Mesenchymal stem cell (in vitro differentiated cells and primary cell): ENCODE data around the gene SRRM1.
"Not testable (repeated sequence)": the region's sequence is repeated elsewhere in the genome, so short reads cannot be mapped to it uniquely, and the experiment has no call there.

ENCODE experiments used
- DNase-seq: peaks from one replicate; pipeline ENCODE4 v3.0.0-alpha.2; 2013
- H2AFZ ChIP-seq: one replicate; pipeline ENCODE4 v1.6.1; 2013; ENCODE audit warnings: low read depth, mild to moderate bottlenecking, control low read depth, inconsistent platforms, low read length, moderate library complexity
- H2AK5ac ChIP-seq: 2 replicates; pipeline ENCODE4 v1.6.1; 2013; ENCODE audit warnings: low read length, moderate library complexity, mild to moderate bottlenecking, inconsistent platforms; ENCODE audit not compliant: severe bottlenecking
- H2BK120ac ChIP-seq: one replicate; pipeline ENCODE4 v1.6.1; 2013; ENCODE audit warnings: low read depth, mild to moderate bottlenecking, inconsistent platforms, low read length, moderate library complexity
- H2BK12ac ChIP-seq, 2 experiments: one replicate each; pipeline ENCODE4 v1.6.1; 2013; ENCODE audit warnings: inconsistent platforms in 2 of 2, low read length in 2 of 2, mild to moderate bottlenecking in 2 of 2, moderate library complexity in 2 of 2, control low read depth in 1 of 2
- H2BK15ac ChIP-seq: one replicate; pipeline ENCODE4 v1.6.1; 2013; ENCODE audit warnings: mild to moderate bottlenecking, low read depth, inconsistent platforms; ENCODE audit not compliant: poor library complexity, severe bottlenecking
- H2BK5ac ChIP-seq: 2 replicates; pipeline ENCODE4 v1.6.1; 2013; ENCODE audit warnings: low read depth, mild to moderate bottlenecking, low read length, control low read depth, inconsistent platforms; ENCODE audit not compliant: poor library complexity, severe bottlenecking
- H3K14ac ChIP-seq, 2 experiments: one replicate each; pipeline ENCODE4 v1.6.1; 2013; ENCODE audit warnings: inconsistent platforms in 2 of 2, low read length in 2 of 2, control low read depth in 1 of 2, mild to moderate bottlenecking in 1 of 2, moderate library complexity in 1 of 2
- H3K18ac ChIP-seq, 2 experiments: one replicate each; pipeline ENCODE4 v1.6.1; 2013; ENCODE audit warnings: inconsistent platforms in 2 of 2, low read length in 2 of 2, control low read depth in 1 of 2, low read depth in 1 of 2, mild to moderate bottlenecking in 1 of 2
- H3K23ac ChIP-seq, 2 experiments: one replicate each; pipeline ENCODE4 v1.6.1; 2013; ENCODE audit warnings: inconsistent platforms in 2 of 2, low read length in 2 of 2, mild to moderate bottlenecking in 2 of 2, moderate library complexity in 2 of 2, control low read depth in 1 of 2
- H3K27ac ChIP-seq: 2 replicates; pipeline ENCODE4 v1.5.1; 2013; ENCODE audit warnings: mild to moderate bottlenecking, moderate library complexity, low read length, control low read depth, inconsistent platforms; ENCODE audit not compliant: poor library complexity, severe bottlenecking
- H3K27me3 ChIP-seq, 2 experiments: 2 replicates each; pipeline versions ENCODE4 v1.6.1 to v1.7.0; 2013; ENCODE audit warnings: low read length in 2 of 2, mild to moderate bottlenecking in 2 of 2, moderate library complexity in 2 of 2, control low read depth in 1 of 2, inconsistent platforms in 1 of 2; ENCODE audit not compliant: control insufficient read depth in 1 of 2, insufficient read depth in 1 of 2
- H3K36me3 ChIP-seq, 2 experiments: 2 replicates each; pipeline versions ENCODE4 v1.6.1 to v1.7.0; 2013; ENCODE audit warnings: low read length in 2 of 2, control low read depth in 1 of 2, inconsistent platforms in 1 of 2, low read depth in 1 of 2, mild to moderate bottlenecking in 1 of 2; ENCODE audit not compliant: insufficient read depth in 2 of 2, control insufficient read depth in 1 of 2
- H3K4ac ChIP-seq, 2 experiments: one replicate each; pipeline ENCODE4 v1.6.1; 2013; ENCODE audit warnings: inconsistent platforms in 2 of 2, low read length in 2 of 2, mild to moderate bottlenecking in 2 of 2, moderate library complexity in 2 of 2, control low read depth in 1 of 2, low read depth in 1 of 2
- H3K4me1 ChIP-seq: 2 replicates; pipeline ENCODE4 v1.6.1; 2013; ENCODE audit warnings: low read depth, low read length, control low read depth; ENCODE audit not compliant: control insufficient read depth, insufficient read depth
- H3K4me2 ChIP-seq: 2 replicates; pipeline ENCODE4 v1.6.1; 2013; ENCODE audit warnings: low read length, mild to moderate bottlenecking, inconsistent platforms; ENCODE audit not compliant: poor library complexity, severe bottlenecking
- H3K4me3 ChIP-seq, 2 experiments: 2 replicates each; pipeline versions ENCODE4 v1.5.1 to v1.7.0; 2013; ENCODE audit warnings: low read length in 2 of 2, mild to moderate bottlenecking in 2 of 2, control low read depth in 1 of 2, low read depth in 1 of 2; ENCODE audit not compliant: insufficient read depth in 1 of 2
- H3K79me1 ChIP-seq: replicated peaks from 2 replicates; pipeline ENCODE4 v1.6.1; 2013; ENCODE audit warnings: mild to moderate bottlenecking, control low read depth, low read length, inconsistent platforms; ENCODE audit not compliant: poor library complexity, severe bottlenecking
- H3K9ac ChIP-seq: 2 replicates; pipeline ENCODE4 v1.7.0; 2013; ENCODE audit warnings: mild to moderate bottlenecking, low read length, moderate library complexity
- H3K9me3 ChIP-seq: 2 replicates; pipeline ENCODE4 v1.7.0; 2013; ENCODE audit warnings: mild to moderate bottlenecking, low read length; ENCODE audit not compliant: control insufficient read depth
- H4K8ac ChIP-seq: one replicate; pipeline ENCODE4 v1.6.1; 2013; ENCODE audit warnings: inconsistent platforms, mild to moderate bottlenecking, low read length, moderate library complexity
- H4K91ac ChIP-seq: one replicate; pipeline ENCODE4 v1.6.1; 2013; ENCODE audit warnings: mild to moderate bottlenecking, low read length, inconsistent platforms
- WGBS: methylation state at CpG from one replicate; pipeline ENCODE4 v1.1.7; 2013; ENCODE audit warnings: mixed read lengths; 5-methylcytosine and 5-hydroxymethylcytosine counted together

The SRRM1 gene

GRCh38 chr1:24671372-24671771, 28.3 kb downstream of the SRRM1 start:
- not testable (repeated sequence) for H3K23ac ChIP-seq, H3K4me1 ChIP-seq, H2AK5ac ChIP-seq, H3K4me2 ChIP-seq, H4K8ac ChIP-seq, H3K4me3 ChIP-seq, H2BK5ac ChIP-seq, H2BK120ac ChIP-seq, H3K9me3 ChIP-seq, H3K18ac ChIP-seq, H4K91ac ChIP-seq, H3K4ac ChIP-seq, H2BK15ac ChIP-seq, H3K27me3 ChIP-seq, H2BK12ac ChIP-seq, DNase-seq, H3K14ac ChIP-seq, H3K27ac ChIP-seq, H2AFZ ChIP-seq, H3K9ac ChIP-seq
- H3K36me3 ChIP-seq = peaks cover 46 to 87% of the 10 kb centered on the region in 2 experiments
- no CpG with 5 or more reads among the region's 4 CpGs for WGBS
- peaks cover 12% of the 10 kb centered on the region for H3K79me1 ChIP-seq

- H2BK15ac ChIP-seq, H2BK5ac ChIP-seq, H3K14ac ChIP-seq, H3K4me3 ChIP-seq, H3K27ac ChIP-seq, DNase-seq, H3K9me3 ChIP-seq, H2BK12ac ChIP-seq, H4K8ac ChIP-seq, H3K79me1 ChIP-seq, H4K91ac ChIP-seq, H2AFZ ChIP-seq, H3K23ac ChIP-seq, H3K4me1 ChIP-seq, H2AK5ac ChIP-seq, H2BK120ac ChIP-seq, H3K4ac ChIP-seq, H3K27me3 ChIP-seq, H3K4me2 ChIP-seq, H3K18ac ChIP-seq: not testable (repeated sequence)
- Histone ChIP-seq H3K9ac (peak overlapping the region; percentile 56), H3K36me3 (peaks cover 40 to 83% of the 10 kb centered on the region in 2 experiments)
- WGBS = 74% methylated on average over 1 of the region's 1 CpG
Observed at GRCh38 chr1:24672686-24673085, 29.6 kb downstream of the SRRM1 start.

GRCh38 chr1:24673341-24673740, 30.2 kb downstream of the SRRM1 start:
- no peak overlapping the region for H2BK5ac ChIP-seq
- no peaks in the 10 kb centered on the region for H3K4me1 ChIP-seq
- peaks cover 6% of the 10 kb centered on the region for H3K79me1 ChIP-seq
- DNase-seq = no peak
- WGBS = 92% methylated on average over 2 of the region's 6 CpGs
- H3K9ac ChIP-seq = peak overlapping the region; percentile 56
- no peaks in the 10 kb centered on the region for H3K27me3 ChIP-seq
- no peak overlapping the region for H4K91ac ChIP-seq
- no peak overlapping the region for H3K14ac ChIP-seq
- no peak overlapping the region for H2BK12ac ChIP-seq
- no peak overlapping the region for H4K8ac ChIP-seq
- H3K27ac ChIP-seq = peak overlapping the region; percentile 20
- H3K4me3 ChIP-seq = no peak overlapping the region
- peaks cover 36 to 81% of the 10 kb centered on the region in 2 experiments for H3K36me3 ChIP-seq
- H2BK120ac ChIP-seq = no peak overlapping the region
- no peak overlapping the region for H3K18ac ChIP-seq
- H2AFZ ChIP-seq = no peak overlapping the region
- no peak overlapping the region for H3K4me2 ChIP-seq
- H2AK5ac ChIP-seq = no peak overlapping the region
- no peaks in the 10 kb centered on the region for H3K9me3 ChIP-seq
- H3K23ac ChIP-seq = no peak overlapping the region
- H3K4ac ChIP-seq = no peak overlapping the region
- no peak overlapping the region for H2BK15ac ChIP-seq

- not testable (repeated sequence) for H2BK5ac ChIP-seq
Observed at GRCh38 chr1:24678421-24678820, 35.3 kb downstream of the SRRM1 start.

More at GRCh38 chr1:24678421-24678820, 35.3 kb downstream of the SRRM1 start:
- H3K27ac ChIP-seq, H3K9ac ChIP-seq, H3K18ac ChIP-seq, H2AFZ ChIP-seq, H3K14ac ChIP-seq, DNase-seq, H2AK5ac ChIP-seq, H3K4ac ChIP-seq, H2BK120ac ChIP-seq, H4K91ac ChIP-seq, H2BK15ac ChIP-seq, H3K4me2 ChIP-seq, H3K27me3 ChIP-seq, H3K4me3 ChIP-seq, H3K9me3 ChIP-seq, H3K23ac ChIP-seq, H3K4me1 ChIP-seq, H3K79me1 ChIP-seq, H2BK12ac ChIP-seq, H4K8ac ChIP-seq: not testable (repeated sequence)
- peaks cover 16 to 36% of the 10 kb centered on the region in 2 experiments for H3K36me3 ChIP-seq
- WGBS = 95% methylated on average over 2 of the region's 3 CpGs
